Prostate gland (tissue), 2 donors: Measurements from ENCODE around the gene ZFP62. TPM values are rescaled to one million over a fixed set of nuclear protein-coding genes. Genes with fewer than 3 reads are reported as not detected.
"Not testable (repeated sequence)": the region's sequence is repeated elsewhere in the genome, so short reads cannot be mapped to it uniquely, and the experiment has no call there.

Experiments
- DNase-seq: peaks from one replicate; pipeline ENCODE4 v3.0.0-alpha.2; 2019; ENCODE audit warnings: low spot score
- H3K27ac ChIP-seq, 2 donors: fragments of 200-600 bp; sonication (generic); 2 replicates each; pipeline ENCODE4 v1.5.1; 2017 to 2019
- H3K27me3 ChIP-seq: fragments of 200-600 bp; sonication (generic); replicated peaks from 2 replicates; pipeline ENCODE4 v1.5.1; 2019; ENCODE audit not compliant: insufficient read depth
- H3K36me3 ChIP-seq, 2 donors: fragments of 200-600 bp; sonication (generic); 1 replicate in 1 of 2; 2 replicates in 1 of 2; pipeline versions ENCODE4 v1.5.1 to v1.8.1; 2017 to 2019
- H3K4me1 ChIP-seq: fragments of 200-600 bp; sonication (generic); replicated peaks from 2 replicates; pipeline ENCODE4 v1.5.1; 2019
- H3K4me3 ChIP-seq, 2 donors: fragments of 200-600 bp; sonication (generic); 2 replicates each; pipeline ENCODE4 v1.5.1; 2017 to 2019
- H3K9me3 ChIP-seq: fragments of 200-600 bp; sonication (generic); 2 replicates; pipeline ENCODE4 v1.5.1; 2017
- CTCF ChIP-seq, 4 experiments: fragments of 200-600 bp in 2 of 4; fragments of 450-650 bp in 2 of 4; sonication (generic) in 2 of 4; IDR thresholded peaks; 1 replicate in 3 of 4; 2 replicates in 1 of 4; pipeline ENCODE4 v1.5.1; 2016 to 2019; ENCODE audit warnings: antibody characterized with exemption in 4 of 4, mild to moderate bottlenecking in 2 of 4, moderate library complexity in 2 of 4
- POLR2A ChIP-seq: fragments of 450-650 bp; IDR thresholded peaks from one replicate; pipeline ENCODE4 v1.6.1; 2016; ENCODE audit warnings: antibody characterized with exemption, mild to moderate bottlenecking
- POLR2AphosphoS5 ChIP-seq: sonication (generic); formaldehyde crosslinking; IDR thresholded peaks from one replicate; pipeline ENCODE4 v1.6.1; 2017; ENCODE audit warnings: antibody characterized with exemption
- WGBS: methylation state at CpG from one replicate; pipeline ENCODE4 v1.1.5; 2018; 5-methylcytosine and 5-hydroxymethylcytosine counted together
- intact Hi-C: fragments of 100-400 bp; cut with DNase I; formaldehyde crosslinking; loops from one replicate; pipeline ENCODE4 v1.14.2; 2022
- total RNA-seq, 2 donors: library from RNA; depleted of rRNA; stranded (reverse); fragments of >200 nt; gene quantifications; one replicate each; pipeline ENCODE4 v1.1.0, GENCODE V29; 2016

The ZFP62 gene
- total RNA-seq, 2 donors from 2014 or later = 24.5 to 28.1 TPM

- WGBS = 72% methylated on average over 2 of the region's 2 CpGs
These were observed 28.4 kb downstream of the ZFP62 start for GRCh38 chr5:180832638-180833068.

GRCh38 chr5:180831139-180832093, 29.7 kb downstream of the ZFP62 start:
- intact Hi-C loops = no loop called here
- no peaks in the 10 kb centered on the region for H3K36me3 ChIP-seq
- peak; percentile 88 for DNase-seq
- H3K4me3 ChIP-seq = peak overlapping the region; percentile 75 to 76
- TF ChIP-seq POLR2A (peak; percentile 73), POLR2AphosphoS5 (peak; percentile 86), CTCF (IDR thresholded peaks at IDR 0.05) (peak; percentile 20 to 66 (median 38))
- peaks cover 4% of the 10 kb centered on the region for H3K4me1 ChIP-seq
- peak overlapping the region; percentile 95 to 97 for H3K27ac ChIP-seq
- WGBS = 2% methylated on average over 80 of the region's 80 CpGs
- no peaks in the 10 kb centered on the region for H3K9me3 ChIP-seq
- no peaks in the 10 kb centered on the region for H3K27me3 ChIP-seq

More at GRCh38 chr5:180832638-180833068, 28.4 kb downstream of the ZFP62 start:
- intact Hi-C loops = no loop called here
- Histone ChIP-seq H3K36me3 (no peaks in the 10 kb centered on the region), H3K27me3 (no peaks in the 10 kb centered on the region), H3K4me1 (peaks cover 4% of the 10 kb centered on the region), H3K9me3 (no peaks in the 10 kb centered on the region), H3K4me3 (peak overlapping the region; percentile 75 to 76), H3K27ac (no peak overlapping the region)
- DNase-seq = no peak
- TF ChIP-seq CTCF (IDR thresholded peaks at IDR 0.05) = no peak
- TF ChIP-seq POLR2A = no peak
- TF ChIP-seq POLR2AphosphoS5 = no peak

- Histone ChIP-seq H3K27me3 (no peaks in the 10 kb centered on the region), H3K4me1 (peaks cover 9% of the 10 kb centered on the region), H3K27ac (peak overlapping the region; percentile 95 to 97), H3K9me3 (no peaks in the 10 kb centered on the region), H3K36me3 (no peaks in the 10 kb centered on the region), H3K4me3 (peak overlapping the region; percentile 75 to 76)
- WGBS = 29% methylated on average over 35 of the region's 35 CpGs
- TF ChIP-seq POLR2AphosphoS5 (peak; percentile 7), CTCF (IDR thresholded peaks at IDR 0.05) (no peak)
- peak; percentile 50 for DNase-seq
- intact Hi-C loops = no loop called here
These were observed 30.6 kb downstream of the ZFP62 start for GRCh38 chr5:180830253-180831138.

GRCh38 chr5:180829726-180830125, 31.4 kb downstream of the ZFP62 start:
- no peak overlapping the region for H3K4me3 ChIP-seq
- DNase-seq = no peak
- no peak for TF ChIP-seq CTCF (IDR thresholded peaks at IDR 0.05)
- no peak for TF ChIP-seq POLR2AphosphoS5
- TF ChIP-seq POLR2A = no peak
- WGBS = 98% methylated on average over 5 of the region's 5 CpGs
- peak overlapping the region; percentile 95 to 97 for H3K27ac ChIP-seq
- intact Hi-C loops = no loop called here
- peaks cover 10% of the 10 kb centered on the region for H3K4me1 ChIP-seq
- no peaks in the 10 kb centered on the region for H3K27me3 ChIP-seq
- H3K9me3 ChIP-seq = no peaks in the 10 kb centered on the region
- no peaks in the 10 kb centered on the region for H3K36me3 ChIP-seq

GRCh38 chr5:180828756-180829531, 32.1 kb downstream of the ZFP62 start:
- 95% methylated on average over 13 of the region's 13 CpGs for WGBS
- H3K9me3 ChIP-seq, H3K4me3 ChIP-seq, DNase-seq, intact Hi-C loops, H3K27me3 ChIP-seq, H3K4me1 ChIP-seq, H3K36me3 ChIP-seq: not testable (repeated sequence)
- H3K27ac ChIP-seq = peak overlapping the region; percentile 95 to 97

- 84% methylated on average over 7 of the region's 7 CpGs for WGBS
These were observed 33.7 kb downstream of the ZFP62 start for GRCh38 chr5:180827374-180827773.

More at GRCh38 chr5:180827374-180827773, 33.7 kb downstream of the ZFP62 start:
- H3K4me1 ChIP-seq, intact Hi-C loops, H3K27me3 ChIP-seq, DNase-seq, H3K36me3 ChIP-seq, H3K4me3 ChIP-seq, H3K9me3 ChIP-seq: not testable (repeated sequence)
- H3K27ac ChIP-seq = peak overlapping the region; percentile 42 to 64
